22Rv1 (cell line): ENCODE data around the gene YTHDF1.

Experiments used
- H3K27ac ChIP-seq: fragments of 450-650 bp; 2 replicates; pipeline ENCODE4 v1.5.1; 2017
- CTCF ChIP-seq: fragments of 450-650 bp; IDR thresholded peaks from 2 replicates; pipeline ENCODE4 v1.5.1; 2017; ENCODE audit warnings: mild to moderate bottlenecking
- ZFX ChIP-seq: fragments of 450-650 bp; IDR thresholded peaks from 2 replicates; pipeline ENCODE4 v1.6.1; 2017; ENCODE audit warnings: antibody characterized with exemption, borderline replicate concordance

Gene YTHDF1

DNA sequence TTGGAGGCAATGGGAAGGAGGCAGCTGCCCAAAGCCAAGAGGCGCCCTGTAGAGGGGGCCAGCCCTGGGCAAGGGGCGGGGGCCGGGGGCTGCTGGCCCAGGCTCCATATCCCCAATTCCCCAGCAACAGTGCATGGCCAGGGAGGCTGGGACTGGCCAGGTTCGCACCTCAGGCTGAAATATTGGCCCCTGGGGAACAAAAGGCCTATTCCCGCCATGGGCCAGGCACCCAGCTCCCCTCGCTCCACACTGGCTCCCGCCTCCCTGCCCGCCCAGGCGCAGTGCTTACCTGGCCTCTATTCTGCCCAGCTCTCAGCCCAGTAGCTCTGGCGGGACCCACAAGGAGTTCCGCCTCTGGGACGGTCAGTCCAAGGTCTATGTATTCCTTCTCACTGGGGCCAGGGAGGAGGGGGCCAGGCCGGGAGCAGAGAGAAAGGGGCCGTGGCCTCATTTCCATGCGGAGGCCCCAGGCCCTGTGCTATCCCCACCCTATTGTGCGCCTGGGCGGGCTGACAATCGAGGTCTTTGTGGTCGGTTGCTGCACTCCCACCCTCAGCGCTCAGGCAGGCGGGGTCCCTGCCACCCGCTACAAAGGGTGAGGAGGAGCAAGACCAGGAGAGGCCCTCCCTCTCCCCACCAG, 42.3 kb downstream of the YTHDF1 start:
- H3K27ac ChIP-seq: no peak overlapping the region
- TF ChIP-seq CTCF: no peak
- no peak for TF ChIP-seq ZFX

DNA sequence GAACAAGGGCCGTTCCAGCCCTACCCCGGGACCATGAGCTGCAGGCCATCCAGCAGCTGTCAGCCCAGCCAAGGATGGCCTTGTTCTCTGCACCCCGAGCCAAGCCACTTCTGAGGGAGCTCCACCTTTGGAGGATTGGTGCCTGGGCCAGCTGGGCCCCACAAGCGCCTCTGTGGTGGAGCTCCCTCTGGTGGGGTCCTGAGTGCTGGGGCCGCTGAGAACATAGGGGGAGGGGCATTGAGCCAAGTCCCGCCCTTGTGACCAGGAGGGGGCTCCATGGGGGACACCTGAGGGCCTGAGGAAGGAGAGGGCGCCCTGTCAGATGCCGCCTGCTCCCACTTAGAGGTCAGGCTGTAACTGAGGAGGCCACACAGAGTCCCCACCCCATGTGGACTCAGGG, 43.2 kb downstream of the YTHDF1 start:
- TF ChIP-seq ZFX: no peak
- no peak for TF ChIP-seq CTCF
- no peak overlapping the region for H3K27ac ChIP-seq

- TF ChIP-seq CTCF (no peak), ZFX (no peak)
- no peak overlapping the region for H3K27ac ChIP-seq
These were observed 43.9 kb downstream of the YTHDF1 start for GRCh38 chr20:63171991-63172390.

- no peak overlapping the region for H3K27ac ChIP-seq
These were observed 46.2 kb downstream of the YTHDF1 start for GRCh38 chr20:63169681-63170080.

DNA sequence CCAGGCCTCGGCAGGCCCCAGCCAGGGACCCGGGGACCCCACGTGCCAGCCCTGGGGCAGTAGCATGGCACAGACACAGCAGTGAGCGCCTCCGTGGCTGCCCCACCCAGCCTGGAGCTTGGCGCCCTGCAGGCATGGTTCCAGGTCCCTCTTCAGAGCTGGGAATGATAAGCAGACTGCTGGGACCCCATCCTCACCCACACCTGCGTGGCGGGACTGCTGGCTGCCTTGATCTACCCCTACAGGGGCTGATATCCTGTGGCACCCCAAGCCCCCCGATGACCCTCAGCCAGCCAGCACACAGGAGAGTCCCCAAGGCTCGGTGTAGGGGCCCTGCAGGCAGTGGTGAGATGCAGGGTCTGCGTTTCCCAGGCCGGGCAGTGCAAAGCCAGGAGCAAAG, 47.1 kb downstream of the YTHDF1 start:
- TF ChIP-seq CTCF (no peak), ZFX (no peak)
- no peak overlapping the region for H3K27ac ChIP-seq

More at GRCh38 chr20:63169681-63170080, 46.2 kb downstream of the YTHDF1 start:
- no peak for TF ChIP-seq ZFX
- no peak for TF ChIP-seq CTCF

GRCh38 chr20:63167918-63168520, 47.9 kb downstream of the YTHDF1 start:
- TF ChIP-seq ZFX (no peak), CTCF (no peak)

More at GRCh38 chr20:63167918-63168520, 47.9 kb downstream of the YTHDF1 start:
- no peak overlapping the region for H3K27ac ChIP-seq
